CD4-positive, alpha-beta memory T cell (primary cell): Measurements from ENCODE around the gene IGLON5. TPM values are rescaled to one million over a fixed set of nuclear protein-coding genes. Genes with fewer than 3 reads are reported as not detected.
A peak's percentile ranks its signal among the peaks of the same experiment; 100 is the strongest.

ENCODE experiments used
- CTCF ChIA-PET: fragments of 350-600 bp; sonication (Branson Sonifier 250); formaldehyde crosslinking; loops from one replicate; lab custom pipeline; 2021; ENCODE audit warnings: inconsistent platforms; ENCODE audit not compliant: partially characterized antibody; lab: Charles Lee
- POLR2A ChIA-PET: fragments of 350-600 bp; sonication (Branson Sonifier 250); formaldehyde crosslinking; loops from one replicate; lab custom pipeline; 2021; ENCODE audit not compliant: partially characterized antibody; lab: Charles Lee
- DNase-seq, 5 donors: peaks; one replicate each; pipeline versions ENCODE4 v3.0.0 to v3.0.0-alpha.2; 2020 to 2022; ENCODE audit warnings: mixed read lengths in 1 of 5
- H3K27ac ChIP-seq: one replicate; pipeline ENCODE4 v1.7.0; 2013; ENCODE audit warnings: low read depth, low read length
- H3K27me3 ChIP-seq: 2 replicates; pipeline ENCODE4 v1.7.0; 2013; ENCODE audit warnings: mild to moderate bottlenecking, low read length, moderate library complexity; ENCODE audit not compliant: insufficient read depth
- H3K36me3 ChIP-seq: 2 replicates; pipeline ENCODE4 v1.7.0; 2013; ENCODE audit warnings: mild to moderate bottlenecking, low read length, moderate library complexity; ENCODE audit not compliant: insufficient read depth
- H3K4me1 ChIP-seq: 2 replicates; pipeline ENCODE4 v1.7.0; 2013; ENCODE audit warnings: mild to moderate bottlenecking, low read length, moderate library complexity; ENCODE audit not compliant: insufficient read depth
- H3K4me3 ChIP-seq, 2 donors: one replicate each; pipeline ENCODE4 v1.7.0; 2013; ENCODE audit warnings: low read length in 2 of 2, mild to moderate bottlenecking in 1 of 2
- H3K9me3 ChIP-seq, 2 donors: one replicate each; pipeline ENCODE4 v1.7.0; 2013; ENCODE audit warnings: low read length in 2 of 2, control low read depth in 1 of 2; ENCODE audit not compliant: control insufficient read depth in 1 of 2
- H3K27ac Mint-ChIP-seq, 7 donors: one replicate each; pipeline ENCODE4 v1.8.0; 2020 to 2021; ENCODE audit warnings: mixed read lengths in 7 of 7, mild to moderate bottlenecking in 6 of 7, inconsistent platforms in 3 of 7, moderate library complexity in 3 of 7
- H3K27me3 Mint-ChIP-seq, 2 donors: one replicate each; pipeline ENCODE4 v1.8.0; 2020 to 2021; ENCODE audit warnings: mixed read lengths in 2 of 2
- H3K36me3 Mint-ChIP-seq, 2 donors: one replicate each; pipeline ENCODE4 v1.8.0; 2020 to 2021; ENCODE audit warnings: mixed read lengths in 2 of 2, inconsistent platforms in 1 of 2, mild to moderate bottlenecking in 1 of 2
- H3K4me1 Mint-ChIP-seq, 4 donors: one replicate each; pipeline ENCODE4 v1.8.0; 2020 to 2021; ENCODE audit warnings: mixed read lengths in 4 of 4, mild to moderate bottlenecking in 1 of 4
- H3K4me3 Mint-ChIP-seq, 8 donors: one replicate each; pipeline ENCODE4 v1.8.0; 2020 to 2021; ENCODE audit warnings: mixed read lengths in 8 of 8, mild to moderate bottlenecking in 7 of 8, moderate library complexity in 6 of 8, inconsistent platforms in 3 of 8
- H3K9me3 Mint-ChIP-seq, 8 donors: one replicate each; pipeline ENCODE4 v1.8.0; 2020 to 2021; ENCODE audit warnings: mixed read lengths in 8 of 8, mild to moderate bottlenecking in 5 of 8, inconsistent platforms in 3 of 8, moderate library complexity in 1 of 8
- intact Hi-C: fragments of 100-400 bp; cut with micrococcal nuclease; formaldehyde crosslinking; loops from one replicate; pipeline ENCODE4 v1.15.1; 2023
- polyA plus RNA-seq, 2 donors: library from polyadenylated mRNA; unstranded; fragments of 300-500 nt; fragmentation: Illumina TruSeq; gene quantifications; one replicate each; pipeline ENCODE4 v1.2.3, GENCODE V29; 2021
- total RNA-seq, 2 experiments: library from RNA; stranded (reverse); gene quantifications; one replicate each; pipeline ENCODE4 v1.2.3, GENCODE V29; 2021

The IGLON5 gene
- total RNA-seq (not detected), polyA plus RNA-seq (not detected)

GRCh38 chr19:51311351-51312257 is at the start of gene IGLON5:
Gene IGLON5, plus strand, starts transcription at chr19:51311644. Its CDS starts 204 bp downstream, at chr19:51311848.
- Histone ChIP-seq H3K4me1 (no peaks in the 10 kb centered on the region), H3K9me3 (peaks cover 0 to 3% of the 10 kb centered on the region in 2 donors), H3K36me3 (no peaks in the 10 kb centered on the region), H3K27me3 (no peaks in the 10 kb centered on the region), H3K27ac (no peak within 1 kb of the TSS), H3K4me3 (no peak within 1 kb of the TSS)
- H3K27ac Mint-ChIP-seq = no peak within 1 kb of the TSS
- H3K9me3 Mint-ChIP-seq = peaks cover under 1 to 32% (median 20%) of the 10 kb centered on the region in 8 donors
- peaks cover 4 to 13% (median 4%) of the 10 kb centered on the region in 4 donors for H3K4me1 Mint-ChIP-seq
- H3K4me3 Mint-ChIP-seq = no peak within 1 kb of the TSS
- intact Hi-C loops = no loop called here
- no peak for DNase-seq
- ChIA-PET CTCF (no interaction called here), POLR2A (no interaction called here)
- peaks cover 0 to 9% of the 10 kb centered on the region in 2 donors for H3K36me3 Mint-ChIP-seq
- H3K27me3 Mint-ChIP-seq = peaks cover 37 to 42% of the 10 kb centered on the region in 2 donors

GRCh38 chr19:51263808-51264207 is 47.6 kb upstream of the IGLON5 start:
- no peaks in the 10 kb centered on the region for H3K27me3 ChIP-seq
- H3K9me3 ChIP-seq = no peaks in the 10 kb centered on the region
- ChIA-PET CTCF (no interaction called here), POLR2A (no interaction called here)
- H3K4me3 ChIP-seq = no peak overlapping the region
- intact Hi-C loops = no loop called here
- H3K36me3 ChIP-seq = no peaks in the 10 kb centered on the region
- Mint-ChIP-seq H3K27ac (no peak overlapping the region), H3K36me3 (no peaks in the 10 kb centered on the region), H3K4me1 (peaks cover 0 to 4% (median 0%) of the 10 kb centered on the region in 4 donors), H3K27me3 (peaks cover 8 to 14% of the 10 kb centered on the region in 2 donors), H3K4me3 (no peak overlapping the region), H3K9me3 (no peaks in the 10 kb centered on the region)
- no peak for DNase-seq
- no peak overlapping the region for H3K27ac ChIP-seq
- no peaks in the 10 kb centered on the region for H3K4me1 ChIP-seq

GRCh38 chr19:51271067-51271466 is 40.4 kb upstream of the IGLON5 start:
- peak overlapping the region in 2 of 7 donors; percentile 55 to 71 for H3K27ac Mint-ChIP-seq
- H3K27me3 Mint-ChIP-seq = peaks cover 0 to 2% of the 10 kb centered on the region in 2 donors
- POLR2A ChIA-PET = no interaction called here
- DNase-seq = no peak
- no peaks in the 10 kb centered on the region for H3K36me3 Mint-ChIP-seq
- peak overlapping the region in 1 of 8 donors; percentile 28 for H3K4me3 Mint-ChIP-seq
- no peaks in the 10 kb centered on the region for H3K36me3 ChIP-seq
- no peaks in the 10 kb centered on the region for H3K27me3 ChIP-seq
- intact Hi-C loops = no loop called here
- H3K4me1 ChIP-seq = no peaks in the 10 kb centered on the region
- CTCF ChIA-PET = no interaction called here
- H3K9me3 ChIP-seq = no peaks in the 10 kb centered on the region
- H3K9me3 Mint-ChIP-seq = no peaks in the 10 kb centered on the region
- no peak overlapping the region for H3K27ac ChIP-seq
- H3K4me1 Mint-ChIP-seq = peaks cover 0 to 35% (median 20%) of the 10 kb centered on the region in 4 donors
- H3K4me3 ChIP-seq = no peak overlapping the region

- no peaks in the 10 kb centered on the region for H3K36me3 ChIP-seq
- DNase-seq = peak in 2 of 5 donors; percentile 28 to 51
- no peak overlapping the region for H3K4me3 ChIP-seq
- Mint-ChIP-seq H3K4me1 (peaks cover 0 to 35% (median 20%) of the 10 kb centered on the region in 4 donors), H3K27ac (peak overlapping the region in 5 of 7 donors; percentile 58 to 92 (median 82)), H3K27me3 (peaks cover 0 to 2% of the 10 kb centered on the region in 2 donors), H3K9me3 (no peaks in the 10 kb centered on the region), H3K36me3 (no peaks in the 10 kb centered on the region), H3K4me3 (peak overlapping the region in 5 of 8 donors; percentile 23 to 67 (median 41))
- no peaks in the 10 kb centered on the region for H3K4me1 ChIP-seq
- H3K27ac ChIP-seq = no peak overlapping the region
- POLR2A ChIA-PET = interaction anchor here (0.6 to 1.1 kb wide), 2 partner anchors 67 to 432 kb away, joined by 3 read pairs; no protein-coding TSS in a partner anchor
- H3K9me3 ChIP-seq = no peaks in the 10 kb centered on the region
- CTCF ChIA-PET = no interaction called here
- intact Hi-C loops = no loop called here
- no peaks in the 10 kb centered on the region for H3K27me3 ChIP-seq
Observed at GRCh38 chr19:51272183-51272810, 39.1 kb upstream of the IGLON5 start.

GRCh38 chr19:51274049-51274770 is 37.2 kb upstream of the IGLON5 start:
- Histone ChIP-seq H3K4me1 (no peaks in the 10 kb centered on the region), H3K36me3 (no peaks in the 10 kb centered on the region), H3K27me3 (no peaks in the 10 kb centered on the region), H3K27ac (no peak overlapping the region), H3K9me3 (no peaks in the 10 kb centered on the region), H3K4me3 (no peak overlapping the region)
- Mint-ChIP-seq H3K9me3 (peaks cover 0 to 4% (median 0%) of the 10 kb centered on the region in 8 donors), H3K4me3 (peak overlapping the region in 3 of 8 donors; percentile 1 to 6 (median 4)), H3K27ac (peak overlapping the region in 4 of 7 donors; percentile 10 to 40 (median 25)), H3K4me1 (peaks cover 0 to 35% (median 20%) of the 10 kb centered on the region in 4 donors), H3K27me3 (peaks cover 5% of the 10 kb centered on the region in 2 donors), H3K36me3 (no peaks in the 10 kb centered on the region)
- POLR2A ChIA-PET = no interaction called here
- intact Hi-C loops = no loop called here
- DNase-seq = no peak
- CTCF ChIA-PET = interaction anchor here (1.4 kb wide), 1 partner anchor 14 kb away, joined by 5 read pairs; no protein-coding TSS in a partner anchor

- no peaks in the 10 kb centered on the region for H3K4me1 ChIP-seq
- POLR2A ChIA-PET = no interaction called here
- intact Hi-C loops = no loop called here
Observed at GRCh38 chr19:51277112-51277511, 34.3 kb upstream of the IGLON5 start.

More at GRCh38 chr19:51277112-51277511, 34.3 kb upstream of the IGLON5 start:
- Histone ChIP-seq H3K9me3 (no peaks in the 10 kb centered on the region), H3K4me3 (no peak overlapping the region), H3K36me3 (no peaks in the 10 kb centered on the region), H3K27ac (no peak overlapping the region), H3K27me3 (no peaks in the 10 kb centered on the region)
- DNase-seq = no peak
- H3K27me3 Mint-ChIP-seq = peaks cover 4 to 5% of the 10 kb centered on the region in 2 donors
- CTCF ChIA-PET = no interaction called here
- peaks cover 0 to 25% (median 14%) of the 10 kb centered on the region in 4 donors for H3K4me1 Mint-ChIP-seq
- no peak overlapping the region for H3K27ac Mint-ChIP-seq
- no peak overlapping the region for H3K4me3 Mint-ChIP-seq
- no peaks in the 10 kb centered on the region for H3K36me3 Mint-ChIP-seq
- H3K9me3 Mint-ChIP-seq = peaks cover 0 to 9% (median 5%) of the 10 kb centered on the region in 8 donors
